Measurements from ENCODE around the gene TEX54.
"Not testable (repeated sequence)": the region's sequence is repeated elsewhere in the genome, so short reads cannot be mapped to it uniquely, and the experiment has no call there.

Gene TEX54

GRCh38 chr11:62865635-62866034, 33.0 kb upstream of the TEX54 start:
- TF ChIP-seq TAF1 (IDR thresholded peaks at IDR 0.05; ENCODE audit: borderline replicate concordance, low read depth, low read length) (no peak), POLR2A (IDR thresholded peaks at IDR 0.05; ENCODE audit: low read depth, low read length) (no peak), POLR2AphosphoS5 (IDR thresholded peaks at IDR 0.05; ENCODE audit: low read depth, low read length) (no peak)
- DNase-seq (ENCODE audit: insufficient read length) (no peak), FAIRE-seq (no peak)

- TF ChIP-seq POLR2A (IDR thresholded peaks at IDR 0.05; ENCODE audit: low read depth, low read length), result no peak
- TF ChIP-seq TAF1 (IDR thresholded peaks at IDR 0.05; ENCODE audit: borderline replicate concordance, low read depth, low read length), result no peak
Observed at GRCh38 chr11:62863687-62864335, 31.2 kb upstream of the TEX54 start.

GRCh38 chr11:62861564-62862192, 29.0 kb upstream of the TEX54 start:
- DNase-seq (ENCODE audit: insufficient read length); FAIRE-seq: not testable (repeated sequence)

More at GRCh38 chr11:62863687-62864335, 31.2 kb upstream of the TEX54 start:
- FAIRE-seq (no peak), DNase-seq (ENCODE audit: insufficient read length) (no peak)

GRCh38 chr11:62860835-62861563, 28.4 kb upstream of the TEX54 start:
- DNase-seq (ENCODE audit: insufficient read length) (no peak), FAIRE-seq (no peak)
- TF ChIP-seq POLR2AphosphoS5 (IDR thresholded peaks at IDR 0.05; ENCODE audit: low read depth, low read length) (no peak), TAF1 (IDR thresholded peaks at IDR 0.05; ENCODE audit: borderline replicate concordance, low read depth, low read length) (no peak), POLR2A (IDR thresholded peaks at IDR 0.05; ENCODE audit: low read depth, low read length) (no peak)

- DNase-seq (ENCODE audit: insufficient read length); FAIRE-seq: not testable (repeated sequence)
Observed at GRCh38 chr11:62859281-62859703, 26.7 kb upstream of the TEX54 start.

GRCh38 chr11:62858201-62858600, 25.6 kb upstream of the TEX54 start:
- FAIRE-seq (no peak), DNase-seq (ENCODE audit: insufficient read length) (no peak)
- no peak for TF ChIP-seq TAF1 (IDR thresholded peaks at IDR 0.05; ENCODE audit: borderline replicate concordance, low read depth, low read length)
- no peak for TF ChIP-seq POLR2A (IDR thresholded peaks at IDR 0.05; ENCODE audit: low read depth, low read length)
- no peak for TF ChIP-seq POLR2AphosphoS5 (IDR thresholded peaks at IDR 0.05; ENCODE audit: low read depth, low read length)

GRCh38 chr11:62857541-62857982, 24.9 kb upstream of the TEX54 start:
- no peak for DNase-seq (ENCODE audit: insufficient read length)
- no peak for FAIRE-seq
- TF ChIP-seq POLR2A (IDR thresholded peaks at IDR 0.05; ENCODE audit: low read depth, low read length) (no peak), POLR2AphosphoS5 (IDR thresholded peaks at IDR 0.05; ENCODE audit: low read depth, low read length) (no peak), TAF1 (IDR thresholded peaks at IDR 0.05; ENCODE audit: borderline replicate concordance, low read depth, low read length) (no peak)

- no peak for TF ChIP-seq POLR2A (IDR thresholded peaks at IDR 0.05; ENCODE audit: low read depth, low read length)
- TF ChIP-seq TAF1 (IDR thresholded peaks at IDR 0.05; ENCODE audit: borderline replicate concordance, low read depth, low read length), result no peak
- no peak for TF ChIP-seq POLR2AphosphoS5 (IDR thresholded peaks at IDR 0.05; ENCODE audit: low read depth, low read length)
- FAIRE-seq (no peak), DNase-seq (ENCODE audit: insufficient read length) (no peak)
Observed at GRCh38 chr11:62856333-62856895, 23.8 kb upstream of the TEX54 start.

GRCh38 chr11:62855571-62856332, 23.1 kb upstream of the TEX54 start:
- peak; percentile 98 for FAIRE-seq

GRCh38 chr11:62854825-62855570, 22.4 kb upstream of the TEX54 start:
- no peak for TF ChIP-seq TAF1 (IDR thresholded peaks at IDR 0.05; ENCODE audit: borderline replicate concordance, low read depth, low read length)
- TF ChIP-seq POLR2AphosphoS5 (IDR thresholded peaks at IDR 0.05; ENCODE audit: low read depth, low read length), result no peak
- TF ChIP-seq POLR2A (IDR thresholded peaks at IDR 0.05; ENCODE audit: low read depth, low read length), result no peak
- DNase-seq (ENCODE audit: insufficient read length) (no peak), FAIRE-seq (no peak)

More at GRCh38 chr11:62855571-62856332, 23.1 kb upstream of the TEX54 start:
- peak; percentile 83 for DNase-seq (ENCODE audit: insufficient read length)
- TF ChIP-seq POLR2AphosphoS5 (IDR thresholded peaks at IDR 0.05; ENCODE audit: low read depth, low read length) (peak; percentile 100), POLR2A (IDR thresholded peaks at IDR 0.05; ENCODE audit: low read depth, low read length) (peak; percentile 100), TAF1 (IDR thresholded peaks at IDR 0.05; ENCODE audit: borderline replicate concordance, low read depth, low read length) (peak; percentile 99)

Measured in GM12892 (cell line).